ENCODE results near the gene POLN.

Gene POLN

DNA sequence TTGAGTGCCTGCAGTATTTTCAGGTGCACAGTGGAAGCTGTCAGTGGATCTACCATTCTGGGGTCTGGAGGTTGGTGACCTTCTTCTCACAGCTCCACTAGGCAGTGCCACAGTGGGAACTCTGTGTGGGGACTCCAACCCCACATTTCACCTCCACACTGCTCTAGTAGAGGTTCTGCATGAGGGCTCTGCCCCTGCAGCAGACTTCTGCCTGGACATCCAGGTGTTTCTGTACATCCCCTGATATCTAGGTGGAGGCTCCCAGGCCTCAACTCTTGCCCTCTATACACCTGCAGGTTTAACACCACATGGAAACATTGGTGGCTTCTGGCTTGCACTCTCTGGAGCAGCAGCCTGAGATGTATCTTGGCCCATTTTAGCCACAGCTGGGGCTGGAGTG is 216.1 kb downstream of the POLN start:
- DNase-seq = no peak

GRCh38 chr4:2024683-2025082 is 217.2 kb downstream of the POLN start:
- DNase-seq = no peak
